WTC11 (cell line): ENCODE measurements around the gene ARHGEF28. TPM values are rescaled to one million over a fixed set of nuclear protein-coding genes. Genes with fewer than 3 reads are reported as not detected.

ENCODE experiments used
- ATAC-seq: fragments of 200-7000 bp; cut with Tn5 transposase; 2 replicates; pipeline ENCODE4 v1.10.0; 2021; ENCODE audit warnings: mild to moderate bottlenecking, moderate library complexity
- CTCF ChIA-PET: fragments of 300-600 bp; sonication (Branson Sonifier 250); formaldehyde crosslinking; loops from one replicate; lab custom pipeline; 2021; ENCODE audit warnings: antibody characterized with exemption; lab: Charles Lee
- POLR2A ChIA-PET: fragments of 350-600 bp; sonication (Branson Sonifier 250); formaldehyde crosslinking; loops from one replicate; lab custom pipeline; 2021; ENCODE audit warnings: antibody characterized with exemption; lab: Charles Lee
- DNase-seq: peaks from one replicate; pipeline ENCODE4 v3.0.0; 2021; ENCODE audit warnings: low spot score
- H3K27ac Mint-ChIP-seq: 2 replicates; pipeline ENCODE4 v1.8.0; 2021; ENCODE audit warnings: mixed read lengths
- H3K27me3 Mint-ChIP-seq: 2 replicates; pipeline ENCODE4 v1.8.0; 2021; ENCODE audit warnings: low read depth, mild to moderate bottlenecking, moderate library complexity, mixed read lengths
- H3K36me3 Mint-ChIP-seq: 2 replicates; pipeline ENCODE4 v1.8.0; 2021; ENCODE audit warnings: mixed read lengths
- H3K4me1 Mint-ChIP-seq: 2 replicates; pipeline ENCODE4 v1.8.0; 2022; ENCODE audit warnings: mixed read lengths
- H3K4me3 Mint-ChIP-seq: 2 replicates; pipeline ENCODE4 v1.8.0; 2021; ENCODE audit warnings: mild to moderate bottlenecking, moderate library complexity, mixed read lengths
- H3K9me3 Mint-ChIP-seq: 2 replicates; pipeline ENCODE4 v1.8.0; 2021; ENCODE audit warnings: mixed read lengths
- CBFB ChIP-seq: sonication (generic); formaldehyde crosslinking; IDR thresholded peaks from 2 replicates; pipeline ENCODE4 v1.8.1; 2022; ENCODE audit warnings: mild to moderate bottlenecking, low read depth, missing genetic modification reagents
- HMGA2 ChIP-seq: fragments of 250-450 bp; sonication (Bioruptor Pico); IDR thresholded peaks from 2 replicates; pipeline ENCODE4 v1.4.0; 2021; ENCODE audit warnings: mild to moderate bottlenecking, moderate library complexity
- KAT7 ChIP-seq: sonication (generic); formaldehyde crosslinking; IDR thresholded peaks from 2 replicates; pipeline ENCODE4 v1.8.1; 2023; ENCODE audit warnings: missing genetic modification reagents, mild to moderate bottlenecking, borderline replicate concordance
- OVOL2 ChIP-seq: fragments of 250-450 bp; sonication (Bioruptor Pico); IDR thresholded peaks from 2 replicates; pipeline ENCODE4 v1.9.0; 2021; ENCODE audit warnings: mild to moderate bottlenecking, borderline replicate concordance
- RORB ChIP-seq: fragments of 250-450 bp; sonication (Bioruptor Pico); IDR thresholded peaks from 2 replicates; pipeline ENCODE4 v1.9.0; 2021; ENCODE audit warnings: mild to moderate bottlenecking
- SP1 ChIP-seq: sonication (generic); formaldehyde crosslinking; conservative IDR thresholded peaks from 2 replicates; pipeline ENCODE4 v1.8.1; 2022; ENCODE audit warnings: missing genetic modification reagents
- TEAD1 ChIP-seq: sonication (generic); formaldehyde crosslinking; IDR thresholded peaks from 2 replicates; pipeline ENCODE4 v1.8.0; 2022; ENCODE audit warnings: mild to moderate bottlenecking, missing genetic modification reagents
- ZNF263 ChIP-seq: sonication (generic); formaldehyde crosslinking; IDR thresholded peaks from 2 replicates; pipeline ENCODE4 v1.8.1; 2022; ENCODE audit warnings: low read depth, mild to moderate bottlenecking, moderate library complexity, missing genetic modification reagents
- total RNA-seq: library from RNA; stranded (reverse); gene quantifications from 3 replicates; pipeline ENCODE4 v1.2.3, GENCODE V29; 2021
- TF ChIP-seq, protein P1 (sequence below): sonication (generic); formaldehyde crosslinking; IDR thresholded peaks from 2 replicates; pipeline ENCODE4 v1.8.0; 2022; ENCODE audit warnings: mild to moderate bottlenecking, missing genetic modification reagents
- TF ChIP-seq, protein P2 (sequence below): fragments of 250-450 bp; sonication (Bioruptor Pico); IDR thresholded peaks from 2 replicates; pipeline ENCODE4 v1.8.0; 2021; ENCODE audit warnings: mild to moderate bottlenecking
- TF ChIP-seq, protein P3 (sequence below): sonication (generic); formaldehyde crosslinking; IDR thresholded peaks from 2 replicates; pipeline ENCODE4 v1.8.1; 2022; ENCODE audit warnings: missing genetic modification reagents, borderline replicate concordance
- TF ChIP-seq, protein P4 (sequence below): fragments of 250-450 bp; sonication (Bioruptor Pico); conservative IDR thresholded peaks from 2 replicates; pipeline ENCODE4 v1.9.0; 2021; ENCODE audit warnings: mild to moderate bottlenecking
- TF ChIP-seq, protein P5 (sequence below): sonication (generic); formaldehyde crosslinking; IDR thresholded peaks from 2 replicates; pipeline ENCODE4 v1.8.1; 2022; ENCODE audit warnings: low read depth, missing genetic modification reagents, borderline replicate concordance

The ARHGEF28 gene
- total RNA-seq, 1 experiment from 2014 or later: 0.96 TPM

DNA sequence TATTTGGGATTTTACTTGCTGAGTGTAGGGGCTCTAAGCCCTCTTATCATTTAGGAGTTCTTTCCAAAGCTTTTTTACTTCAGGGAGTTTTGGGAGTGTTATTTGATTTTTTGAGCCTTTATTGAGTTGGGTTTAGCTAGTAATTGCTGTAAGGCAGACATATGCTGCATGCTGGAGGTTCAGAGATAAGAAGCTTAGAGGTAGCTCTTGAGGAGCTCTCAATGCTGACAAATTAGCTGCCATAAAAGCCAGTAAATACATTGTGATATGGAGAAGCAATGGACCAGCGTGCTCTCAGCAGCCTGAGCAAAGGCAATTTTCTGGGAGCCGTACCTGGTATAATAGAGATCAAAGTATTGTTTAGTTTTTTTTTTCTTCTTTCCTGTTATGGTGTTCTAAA is 11.6 kb downstream of the ARHGEF28 start:
- DNase-seq: no peak
- ChIA-PET CTCF (no interaction called here), POLR2A (no interaction called here)
- Mint-ChIP-seq H3K4me1 (peaks cover 19% of the 10 kb centered on the region), H3K27me3 (peaks cover 17% of the 10 kb centered on the region), H3K36me3 (no peaks in the 10 kb centered on the region), H3K9me3 (no peaks in the 10 kb centered on the region), H3K4me3 (no peak overlapping the region), H3K27ac (no peak overlapping the region)
- ATAC-seq: no peak
- TF ChIP-seq, protein P1, sequence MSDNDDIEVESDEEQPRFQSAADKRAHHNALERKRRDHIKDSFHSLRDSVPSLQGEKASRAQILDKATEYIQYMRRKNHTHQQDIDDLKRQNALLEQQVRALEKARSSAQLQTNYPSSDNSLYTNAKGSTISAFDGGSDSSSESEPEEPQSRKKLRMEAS (CRISPR knock-in tag): no peak
- TF ChIP-seq CBFB (CRISPR knock-in tag) (no peak), TEAD1 (CRISPR knock-in tag) (no peak), HMGA2 (CRISPR knock-in tag) (no peak)
- TF ChIP-seq, protein P2, sequence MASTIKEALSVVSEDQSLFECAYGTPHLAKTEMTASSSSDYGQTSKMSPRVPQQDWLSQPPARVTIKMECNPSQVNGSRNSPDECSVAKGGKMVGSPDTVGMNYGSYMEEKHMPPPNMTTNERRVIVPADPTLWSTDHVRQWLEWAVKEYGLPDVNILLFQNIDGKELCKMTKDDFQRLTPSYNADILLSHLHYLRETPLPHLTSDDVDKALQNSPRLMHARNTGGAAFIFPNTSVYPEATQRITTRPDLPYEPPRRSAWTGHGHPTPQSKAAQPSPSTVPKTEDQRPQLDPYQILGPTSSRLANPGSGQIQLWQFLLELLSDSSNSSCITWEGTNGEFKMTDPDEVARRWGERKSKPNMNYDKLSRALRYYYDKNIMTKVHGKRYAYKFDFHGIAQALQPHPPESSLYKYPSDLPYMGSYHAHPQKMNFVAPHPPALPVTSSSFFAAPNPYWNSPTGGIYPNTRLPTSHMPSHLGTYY (CRISPR knock-in tag): no peak

DNA sequence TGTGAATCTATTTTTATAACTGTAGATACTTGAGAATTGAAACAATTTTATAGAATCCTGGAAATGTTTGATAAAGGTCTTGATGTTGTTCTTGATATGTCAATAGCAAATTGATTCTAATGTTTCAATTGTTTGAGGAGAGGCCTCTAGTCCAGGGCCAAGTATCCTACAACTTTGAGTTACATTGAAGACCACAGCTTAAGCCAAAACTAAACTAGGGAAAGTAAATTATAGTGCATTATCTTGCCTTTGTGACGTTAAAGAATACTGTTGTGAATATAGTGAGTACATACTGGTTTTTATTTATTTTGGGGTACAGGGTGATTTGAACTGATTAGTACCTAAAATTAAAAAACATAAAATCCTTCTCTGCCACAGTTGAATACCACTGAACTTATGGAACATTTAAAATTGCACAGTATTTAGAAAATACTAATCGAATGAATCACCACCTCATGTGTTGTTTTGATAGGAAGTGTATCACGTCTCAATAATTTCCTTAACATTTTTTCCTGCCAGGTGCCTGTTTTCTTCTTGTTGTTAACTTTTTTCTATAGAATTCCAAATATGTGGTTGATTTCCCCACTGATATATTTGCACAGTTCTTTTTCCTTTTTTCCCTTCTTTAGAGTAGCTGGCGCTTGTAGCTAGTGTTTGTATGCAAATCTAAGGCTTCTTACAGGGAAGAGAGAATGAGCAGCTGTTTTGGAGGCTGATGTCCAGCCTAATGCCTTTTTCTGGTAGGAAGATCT is 12.5 kb downstream of the ARHGEF28 start:
- peaks cover 21% of the 10 kb centered on the region for H3K27me3 Mint-ChIP-seq
- TF ChIP-seq RORB (CRISPR knock-in tag) (no peak), OVOL2 (CRISPR knock-in tag) (no peak), KAT7 (CRISPR knock-in tag) (no peak)
- ChIA-PET POLR2A (interaction anchor here (0.6 kb wide), 1 partner anchor 155 kb away, joined by 4 read pairs; no protein-coding TSS in a partner anchor), CTCF (interaction anchor here (0.9 kb wide), 1 partner anchor 69 kb away, joined by 3 read pairs; no protein-coding TSS in a partner anchor)
- H3K36me3 Mint-ChIP-seq: no peaks in the 10 kb centered on the region
- peaks cover 23% of the 10 kb centered on the region for H3K4me1 Mint-ChIP-seq
- ATAC-seq (no peak), DNase-seq (no peak)
- no peak overlapping the region for H3K4me3 Mint-ChIP-seq
- H3K9me3 Mint-ChIP-seq: no peaks in the 10 kb centered on the region
- H3K27ac Mint-ChIP-seq: no peak overlapping the region

DNA sequence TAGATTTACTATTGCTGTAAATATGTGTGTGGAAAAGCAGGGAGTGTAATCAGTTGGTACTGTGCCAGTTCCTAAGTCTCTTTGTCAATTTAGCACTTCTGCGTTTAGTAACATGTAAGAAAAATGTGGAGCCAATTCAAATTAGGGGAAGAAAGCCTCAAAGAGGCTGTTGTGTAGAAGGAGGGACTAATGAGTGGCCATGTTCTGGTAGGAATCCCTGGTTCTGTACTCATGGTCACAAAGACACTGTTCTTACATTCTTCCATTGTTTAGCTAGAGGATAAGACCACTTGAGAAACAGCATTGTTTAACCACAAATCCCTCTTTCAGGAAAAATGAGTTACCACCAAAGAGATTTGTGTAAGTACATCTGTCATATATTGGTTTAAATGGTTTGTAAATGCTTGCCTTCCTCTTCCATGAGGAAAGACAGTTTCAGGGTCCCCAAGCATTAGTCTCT is 14.9 kb downstream of the ARHGEF28 start:
- no peaks in the 10 kb centered on the region for H3K9me3 Mint-ChIP-seq
- no peaks in the 10 kb centered on the region for H3K36me3 Mint-ChIP-seq
- DNase-seq: no peak
- H3K4me3 Mint-ChIP-seq: no peak overlapping the region
- H3K4me1 Mint-ChIP-seq: peaks cover 42% of the 10 kb centered on the region
- CTCF ChIA-PET: interaction anchor here (1.3 kb wide), 1 partner anchor 52 kb away, joined by 3 read pairs; no protein-coding TSS in a partner anchor
- TF ChIP-seq SP1 (CRISPR knock-in tag): no peak
- TF ChIP-seq, protein P3, sequence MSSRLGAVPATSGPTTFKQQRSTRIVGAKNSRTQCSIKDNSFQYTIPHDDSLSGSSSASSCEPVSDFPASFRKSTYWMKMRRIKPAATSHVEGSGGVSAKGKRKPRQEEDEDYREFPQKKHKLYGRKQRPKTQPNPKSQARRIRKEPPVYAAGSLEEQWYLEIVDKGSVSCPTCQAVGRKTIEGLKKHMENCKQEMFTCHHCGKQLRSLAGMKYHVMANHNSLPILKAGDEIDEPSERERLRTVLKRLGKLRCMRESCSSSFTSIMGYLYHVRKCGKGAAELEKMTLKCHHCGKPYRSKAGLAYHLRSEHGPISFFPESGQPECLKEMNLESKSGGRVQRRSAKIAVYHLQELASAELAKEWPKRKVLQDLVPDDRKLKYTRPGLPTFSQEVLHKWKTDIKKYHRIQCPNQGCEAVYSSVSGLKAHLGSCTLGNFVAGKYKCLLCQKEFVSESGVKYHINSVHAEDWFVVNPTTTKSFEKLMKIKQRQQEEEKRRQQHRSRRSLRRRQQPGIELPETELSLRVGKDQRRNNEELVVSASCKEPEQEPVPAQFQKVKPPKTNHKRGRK (CRISPR knock-in tag): no peak
- TF ChIP-seq, protein P4, sequence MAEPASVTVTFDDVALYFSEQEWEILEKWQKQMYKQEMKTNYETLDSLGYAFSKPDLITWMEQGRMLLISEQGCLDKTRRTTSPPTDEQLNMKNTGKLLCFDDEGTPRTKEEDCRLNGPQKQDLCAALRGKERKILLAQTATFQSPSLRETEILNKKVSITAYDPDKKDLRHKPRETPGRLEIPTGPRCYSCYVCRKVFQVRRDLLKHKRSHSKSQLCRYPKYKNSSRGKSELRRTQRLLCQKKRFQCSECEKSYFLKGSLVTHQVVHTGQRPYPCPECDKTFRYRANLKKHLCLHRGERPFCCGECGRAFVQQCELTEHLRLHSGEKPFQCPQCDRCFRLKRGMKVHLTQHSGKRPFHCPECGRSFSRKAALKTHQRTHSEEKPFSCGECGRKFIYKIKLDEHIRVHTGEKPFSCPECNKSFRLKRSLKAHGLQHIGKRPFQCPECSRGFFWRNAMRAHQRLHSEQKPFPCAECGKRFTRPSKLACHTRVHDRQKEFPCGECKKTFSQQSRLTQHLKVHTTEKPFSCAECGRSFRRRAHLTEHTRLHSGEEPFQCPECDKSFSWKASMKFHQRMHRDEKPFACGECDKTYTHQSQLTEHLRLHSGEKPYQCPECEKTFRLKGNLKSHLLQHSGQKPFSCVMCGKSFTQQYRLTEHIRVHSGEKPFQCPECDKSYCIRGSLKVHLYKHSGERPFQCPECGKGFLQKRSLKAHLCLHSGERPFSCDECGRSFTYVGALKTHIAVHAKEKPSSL (CRISPR knock-in tag): no peak
- TF ChIP-seq ZNF263 (CRISPR knock-in tag): no peak
- TF ChIP-seq, protein P5, sequence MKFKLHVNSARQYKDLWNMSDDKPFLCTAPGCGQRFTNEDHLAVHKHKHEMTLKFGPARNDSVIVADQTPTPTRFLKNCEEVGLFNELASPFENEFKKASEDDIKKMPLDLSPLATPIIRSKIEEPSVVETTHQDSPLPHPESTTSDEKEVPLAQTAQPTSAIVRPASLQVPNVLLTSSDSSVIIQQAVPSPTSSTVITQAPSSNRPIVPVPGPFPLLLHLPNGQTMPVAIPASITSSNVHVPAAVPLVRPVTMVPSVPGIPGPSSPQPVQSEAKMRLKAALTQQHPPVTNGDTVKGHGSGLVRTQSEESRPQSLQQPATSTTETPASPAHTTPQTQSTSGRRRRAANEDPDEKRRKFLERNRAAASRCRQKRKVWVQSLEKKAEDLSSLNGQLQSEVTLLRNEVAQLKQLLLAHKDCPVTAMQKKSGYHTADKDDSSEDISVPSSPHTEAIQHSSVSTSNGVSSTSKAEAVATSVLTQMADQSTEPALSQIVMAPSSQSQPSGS (CRISPR knock-in tag): no peak
- TF ChIP-seq OVOL2 (CRISPR knock-in tag): no peak
- H3K27me3 Mint-ChIP-seq: peaks cover 21% of the 10 kb centered on the region
- no peak overlapping the region for H3K27ac Mint-ChIP-seq
- ATAC-seq: no peak
- POLR2A ChIA-PET: interaction anchor here (0.7 kb wide), 1 partner anchor 155 kb away, joined by 4 read pairs; no protein-coding TSS in a partner anchor
